Measurements from ENCODE around the gene MDM2.

GRCh38 chr12:68796399-68796798, 11.6 kb upstream of the MDM2 start:
- TF ChIP-seq EZH2 (IDR thresholded peaks at IDR 0.05; ENCODE audit: borderline replicate concordance, low read depth, low read length, severe bottlenecking) (no peak), CTCF (IDR thresholded peaks at IDR 0.05; ENCODE audit: extremely low read depth in 1 of 2, insufficient read depth in 1 of 2, low read depth in 1 of 2, low read length in 2 of 2) (no peak), MYC (IDR thresholded peaks at IDR 0.05; ENCODE audit: low read depth, low read length) (no peak), POLR2A (IDR thresholded peaks at IDR 0.05; ENCODE audit: low read depth, low read length) (no peak), POLR2AphosphoS5 (IDR thresholded peaks at IDR 0.05; ENCODE audit: insufficient read depth, low read depth, low read length) (no peak), GATA2 (IDR thresholded peaks at IDR 0.05; ENCODE audit: insufficient read depth, insufficient read length, low read depth, low read length) (no peak), MAX (IDR thresholded peaks at IDR 0.05; ENCODE audit: insufficient read depth, insufficient read length) (no peak)
